Gastroesophageal sphincter (tissue), 3 donors: Measurements from ENCODE around the gene ATXN7L3.

Experiments
- CTCF ChIP-seq, 4 experiments: fragments of 200-600 bp in 2 of 4; fragments of 450-650 bp in 2 of 4; sonication (generic) in 1 of 4; IDR thresholded peaks; one replicate each; pipeline ENCODE4 v1.5.1; 2017 to 2019; ENCODE audit warnings: antibody characterized with exemption in 4 of 4, mild to moderate bottlenecking in 2 of 4, moderate library complexity in 2 of 4
- EP300 ChIP-seq: sonication (generic); formaldehyde crosslinking; IDR thresholded peaks from one replicate; pipeline ENCODE4 v1.6.1; 2017; ENCODE audit warnings: antibody characterized with exemption, mild to moderate bottlenecking
- POLR2A ChIP-seq, 2 donors: fragments of 450-650 bp; IDR thresholded peaks; one replicate each; pipeline ENCODE4 v1.6.1; 2017; ENCODE audit warnings: antibody characterized with exemption in 2 of 2, mild to moderate bottlenecking in 2 of 2, moderate library complexity in 1 of 2
- POLR2AphosphoS5 ChIP-seq: sonication (generic); formaldehyde crosslinking; IDR thresholded peaks from one replicate; pipeline ENCODE4 v1.6.1; 2017; ENCODE audit warnings: antibody characterized with exemption

GRCh38 chr17:44144966-44145739 lies 54.5 kb downstream of the ATXN7L3 start:
- TF ChIP-seq CTCF (IDR thresholded peaks at IDR 0.05) (no peak), POLR2AphosphoS5 (no peak), EP300 (no peak), POLR2A (IDR thresholded peaks at IDR 0.05) (no peak)
